HEK293 (cell line): ENCODE results near the gene THSD4.

ENCODE experiments used
- CTCF ChIA-PET: fragments of 350-600 bp; formaldehyde crosslinking; extraction: SDS; loops from one replicate; lab custom pipeline; 2021; ENCODE audit warnings: antibody characterized with exemption; lab: Yijun Ruan, JAX
- POLR2A ChIA-PET: fragments of 300-600 bp; formaldehyde crosslinking; extraction: SDS; loops from one replicate; lab custom pipeline; 2020; ENCODE audit warnings: antibody characterized with exemption, inconsistent platforms; lab: Yijun Ruan, JAX
- H3K27ac ChIP-seq: fragments of 200-500 bp; sonication (Bioruptor generic); 2 replicates; pipeline ENCODE4 v1.5.1; 2014; ENCODE audit warnings: low read depth, low read length, control low read depth, inconsistent platforms; ENCODE audit errors: extremely low read depth
- H3K36me3 ChIP-seq, 2 experiments: fragments of 200-500 bp in 1 of 2; sonication (Bioruptor generic) in 1 of 2; 1 replicate in 1 of 2; 2 replicates in 1 of 2; pipeline ENCODE4 v1.5.1; 2014 to 2017; ENCODE audit warnings: inconsistent platforms in 2 of 2, low read length in 2 of 2; ENCODE audit not compliant: control insufficient read depth in 2 of 2, insufficient read depth in 1 of 2
- H3K4me1 ChIP-seq: fragments of 200-500 bp; sonication (Bioruptor generic); 2 replicates; pipeline ENCODE4 v1.5.1; 2014; ENCODE audit warnings: mild to moderate bottlenecking, low read length, inconsistent platforms; ENCODE audit not compliant: control insufficient read depth, insufficient read depth
- H3K4me3 ChIP-seq: 2 replicates; pipeline ENCODE4 v1.5.1; 2011; ENCODE audit warnings: low read depth, mild to moderate bottlenecking, control low read depth, low read length, moderate library complexity
- H3K9me3 ChIP-seq: fragments of 200-500 bp; sonication (Bioruptor generic); 2 replicates; pipeline ENCODE4 v1.5.1; 2014; ENCODE audit warnings: low read depth, low read length, inconsistent platforms; ENCODE audit not compliant: control insufficient read depth, insufficient read depth
- BCL6B ChIP-seq: fragments of 450-650 bp; formaldehyde crosslinking; IDR thresholded peaks from 2 replicates; pipeline ENCODE4 v1.5.1; 2017; ENCODE audit warnings: missing biosample characterization, missing genetic modification characterization
- PBX3 ChIP-seq: sonication (generic); formaldehyde crosslinking; IDR thresholded peaks from 2 replicates; pipeline ENCODE4 v1.8.1; 2022; ENCODE audit warnings: mild to moderate bottlenecking, moderate library complexity, missing genetic modification reagents
- PRDM10 ChIP-seq: fragments of 450-650 bp; formaldehyde crosslinking; IDR thresholded peaks from 2 replicates; pipeline ENCODE4 v1.5.1; 2016; ENCODE audit warnings: missing biosample characterization, missing genetic modification characterization
- SCRT2 ChIP-seq: fragments of 450-650 bp; formaldehyde crosslinking; IDR thresholded peaks from 2 replicates; pipeline ENCODE4 v1.5.1; 2016; ENCODE audit warnings: missing biosample characterization, missing genetic modification characterization
- ZBTB49 ChIP-seq: fragments of 450-650 bp; formaldehyde crosslinking; IDR thresholded peaks from 2 replicates; pipeline ENCODE4 v1.5.1; 2016; ENCODE audit warnings: missing biosample characterization, missing genetic modification characterization, low read depth
- ZBTB7A ChIP-seq: fragments of 450-650 bp; formaldehyde crosslinking; IDR thresholded peaks from 2 replicates; pipeline ENCODE4 v1.5.1; 2016; ENCODE audit warnings: low read depth, missing biosample characterization, missing genetic modification characterization
- ZIC2 ChIP-seq: fragments of 450-650 bp; formaldehyde crosslinking; IDR thresholded peaks from 2 replicates; pipeline ENCODE4 v1.5.1; 2016; ENCODE audit warnings: missing biosample characterization, missing genetic modification characterization
- ZNF157 ChIP-seq: fragments of 450-650 bp; formaldehyde crosslinking; IDR thresholded peaks from 2 replicates; pipeline ENCODE4 v1.5.1; 2016; ENCODE audit warnings: missing biosample characterization, missing genetic modification characterization
- ZNF354C ChIP-seq: fragments of 450-650 bp; formaldehyde crosslinking; IDR thresholded peaks from 2 replicates; pipeline ENCODE4 v1.5.1; 2016; ENCODE audit warnings: missing biosample characterization, missing genetic modification characterization, low read depth, borderline replicate concordance
- ZNF398 ChIP-seq: fragments of 450-650 bp; formaldehyde crosslinking; IDR thresholded peaks from 2 replicates; pipeline ENCODE4 v1.5.1; 2017; ENCODE audit warnings: missing biosample characterization, missing genetic modification characterization
- ZNF510 ChIP-seq: fragments of 450-650 bp; formaldehyde crosslinking; IDR thresholded peaks from 2 replicates; pipeline ENCODE4 v1.5.1; 2018; ENCODE audit warnings: mild to moderate bottlenecking, missing genetic modification characterization, missing biosample characterization; ENCODE audit not compliant: insufficient replicate concordance
- ZNF639 ChIP-seq: fragments of 450-650 bp; formaldehyde crosslinking; IDR thresholded peaks from 2 replicates; pipeline ENCODE4 v1.5.1; 2016; ENCODE audit warnings: missing biosample characterization, missing genetic modification characterization
- ZNF701 ChIP-seq: fragments of 450-650 bp; formaldehyde crosslinking; IDR thresholded peaks from 2 replicates; pipeline ENCODE4 v1.5.1; 2016; ENCODE audit warnings: missing biosample characterization, missing genetic modification characterization
- ZNF792 ChIP-seq: fragments of 450-650 bp; formaldehyde crosslinking; IDR thresholded peaks from 2 replicates; pipeline ENCODE4 v1.5.1; 2016; ENCODE audit warnings: missing biosample characterization, missing genetic modification characterization

The THSD4 gene

GRCh38 chr15:71659730-71660067 is 544.4 kb downstream of the THSD4 start (continued):
- TF ChIP-seq ZNF157 (no peak), ZNF639 (tag by site-specific recombination) (no peak), ZNF701 (tag by site-specific recombination) (no peak), ZNF792 (no peak), ZBTB7A (no peak), PBX3 (CRISPR knock-in tag) (no peak)

GRCh38 chr15:71660501-71660900 is 545.2 kb downstream of the THSD4 start:
- ChIA-PET CTCF (interaction anchor here (1.9 kb wide), 1 partner anchor 9 kb away, joined by 7 read pairs; no protein-coding TSS in a partner anchor), POLR2A (no interaction called here)
- no peak overlapping the region for H3K27ac ChIP-seq

GRCh38 chr15:71662306-71662705 is 547.0 kb downstream of the THSD4 start:
- no peaks in the 10 kb centered on the region; the same call in 1 of the 2 replicates for H3K9me3 ChIP-seq
- ChIA-PET CTCF (interaction anchor here (1.1 to 2.1 kb wide), 4 partner anchors 10 to 87 kb away, joined by 3 to 6 read pairs (median 4); no protein-coding TSS in a partner anchor), POLR2A (no interaction called here)
- H3K4me1 ChIP-seq: no peaks in the 10 kb centered on the region
- no peak overlapping the region for H3K4me3 ChIP-seq
- no peaks in the 10 kb centered on the region for H3K36me3 ChIP-seq
- no peak overlapping the region for H3K27ac ChIP-seq
- TF ChIP-seq ZNF510 (tag by site-specific recombination) (no peak), ZBTB49 (tag by site-specific recombination) (no peak), ZNF354C (no peak), ZNF398 (no peak)

More at GRCh38 chr15:71660501-71660900, 545.2 kb downstream of the THSD4 start:
- no peak overlapping the region for H3K4me3 ChIP-seq
- no peaks in the 10 kb centered on the region for H3K36me3 ChIP-seq
- no peak for TF ChIP-seq BCL6B (tag by site-specific recombination)
- TF ChIP-seq ZBTB7A: no peak
- 0 out of 2 replicates have a peak, but pooled peaks have one; percentile 15 for TF ChIP-seq SCRT2
- TF ChIP-seq ZIC2 (tag by site-specific recombination): 0 out of 2 replicates have a peak, but pooled peaks have one; percentile 16
- 0 out of 2 replicates have a peak, but pooled peaks have one; percentile 24 for TF ChIP-seq PRDM10 (tag by site-specific recombination)
- no peaks in the 10 kb centered on the region for H3K4me1 ChIP-seq
- no peaks in the 10 kb centered on the region; the same call in 1 of the 2 replicates for H3K9me3 ChIP-seq
